GM18511 (cell line): Measurements from ENCODE around the gene OR9Q1.

Source experiments
- ATAC-seq: cut with Tn5 transposase; IDR thresholded peaks from one replicate; pipeline ENCODE4 v1.9.1; 2021; ENCODE audit warnings: mild to moderate bottlenecking, moderate library complexity; ENCODE audit not compliant: unreplicated experiment

Gene OR9Q1

DNA sequence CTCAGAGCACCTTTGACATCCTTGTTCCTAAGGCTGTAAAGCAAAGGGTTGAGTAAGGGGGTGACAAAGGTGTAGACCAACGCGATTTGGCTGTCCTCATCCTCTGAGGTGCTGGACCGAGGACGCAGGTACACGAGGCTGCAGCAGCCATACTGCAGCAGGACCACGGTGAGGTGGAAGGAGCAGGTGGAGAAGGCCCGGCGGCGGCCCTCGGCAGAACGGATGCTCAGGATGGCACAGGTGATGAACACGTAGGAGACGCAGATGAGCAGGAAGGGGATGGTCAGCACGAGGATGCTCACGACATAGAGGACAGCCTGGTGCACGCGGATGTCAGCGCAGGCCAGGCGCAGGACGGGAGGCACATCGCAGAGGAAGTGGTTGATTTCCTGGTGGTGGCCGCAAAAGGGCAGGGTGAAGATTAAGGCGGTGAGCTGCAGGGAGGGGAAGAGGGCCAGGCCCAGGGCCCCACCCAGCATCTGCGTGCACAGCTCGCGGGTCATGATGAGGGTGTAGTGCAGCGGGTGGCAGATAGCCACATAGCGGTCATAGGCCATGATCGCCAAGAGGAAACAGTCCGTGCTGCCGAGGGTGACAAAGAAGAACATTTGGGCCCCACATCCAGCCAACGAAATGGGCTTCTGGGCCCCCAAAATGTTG, 204.4 kb downstream of the OR9Q1 start:
- ATAC-seq, result no peak
